Endothelial cell (in vitro differentiated cells): ENCODE results near the gene PERM1. TPM values are rescaled to one million over a fixed set of nuclear protein-coding genes. Genes with fewer than 3 reads are reported as not detected.

Source experiments
- DNase-seq: peaks from one replicate; pipeline ENCODE4 v3.0.0; 2021; ENCODE audit warnings: low spot score
- H3K27ac Mint-ChIP-seq: one replicate; pipeline ENCODE4 v1.8.0; 2021; ENCODE audit warnings: mixed read lengths, inconsistent platforms; ENCODE audit not compliant: unreplicated experiment
- H3K27me3 Mint-ChIP-seq: one replicate; pipeline ENCODE4 v1.8.0; 2021; ENCODE audit warnings: mild to moderate bottlenecking, moderate library complexity, mixed read lengths, inconsistent platforms; ENCODE audit not compliant: unreplicated experiment
- H3K36me3 Mint-ChIP-seq: one replicate; pipeline ENCODE4 v1.8.0; 2021; ENCODE audit warnings: mild to moderate bottlenecking, low read depth, mixed read lengths, inconsistent platforms; ENCODE audit not compliant: unreplicated experiment
- H3K4me1 Mint-ChIP-seq: one replicate; pipeline ENCODE4 v1.8.0; 2021; ENCODE audit warnings: mild to moderate bottlenecking, mixed read lengths, inconsistent platforms; ENCODE audit not compliant: unreplicated experiment
- H3K4me3 Mint-ChIP-seq: one replicate; pipeline ENCODE4 v1.8.0; 2021; ENCODE audit warnings: mild to moderate bottlenecking, mixed read lengths, inconsistent platforms; ENCODE audit not compliant: unreplicated experiment
- H3K9me3 Mint-ChIP-seq: one replicate; pipeline ENCODE4 v1.8.0; 2021; ENCODE audit warnings: mixed read lengths, inconsistent platforms; ENCODE audit not compliant: unreplicated experiment
- CTCF ChIP-seq: fragments of 200-600 bp; sonication (generic); IDR thresholded peaks from one replicate; pipeline ENCODE4 v1.5.0; 2021; ENCODE audit warnings: antibody characterized with exemption; ENCODE audit not compliant: unreplicated experiment
- total RNA-seq: library from RNA; stranded (reverse); fragmentation: NEBNext Ultra II Directional; extraction: Animal tissue kit (Norgen Biotek cat#: 25700); gene quantifications from one replicate; pipeline ENCODE4 v1.2.1, GENCODE V29; 2021; ENCODE audit not compliant: unreplicated experiment

PERM1 gene
- total RNA-seq, 1 donor from 2014 or later = not detected

DNA sequence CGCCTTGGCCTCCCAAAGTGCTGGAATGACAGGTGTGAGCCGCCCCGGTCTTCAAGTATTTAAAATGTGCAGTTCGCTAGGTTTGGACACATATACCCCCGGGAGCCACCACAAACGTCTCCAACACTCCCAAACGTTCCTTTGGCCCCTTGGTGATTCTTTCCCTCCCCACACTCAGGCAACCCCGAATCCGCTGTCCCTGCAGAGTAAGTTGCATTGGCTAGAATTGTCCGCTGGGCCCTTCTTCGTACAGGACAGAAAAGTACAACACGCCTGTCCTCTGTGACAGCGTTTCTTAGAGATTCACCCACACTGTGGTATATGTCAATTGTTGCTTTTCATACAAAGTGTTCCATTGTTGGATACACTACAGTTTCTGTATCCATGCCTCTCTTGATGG, 3.2 kb upstream of the PERM1 start:
- Mint-ChIP-seq H3K36me3 (peaks cover 4% of the 10 kb centered on the region), H3K4me3 (no peak overlapping the region), H3K4me1 (no peaks in the 10 kb centered on the region), H3K9me3 (no peaks in the 10 kb centered on the region), H3K27me3 (peaks cover 15% of the 10 kb centered on the region), H3K27ac (no peak overlapping the region)
- TF ChIP-seq CTCF = no peak
- DNase-seq = no peak

DNA sequence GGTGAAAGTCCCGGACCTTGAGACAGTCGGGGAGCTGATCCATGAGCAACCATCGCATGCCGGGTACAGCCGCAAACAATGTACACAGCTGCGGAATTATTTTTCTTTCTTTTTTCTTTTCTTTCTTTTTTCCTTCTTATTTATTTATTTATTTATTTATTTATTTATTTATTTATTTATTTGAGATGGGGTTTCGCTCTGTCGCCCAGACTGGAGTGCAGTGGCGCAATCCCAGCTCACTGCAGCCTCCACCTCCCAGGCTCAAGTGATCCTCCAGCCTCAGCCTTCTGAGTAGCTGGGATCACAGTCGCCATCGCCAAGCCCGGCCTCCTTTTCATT, 2.6 kb upstream of the PERM1 start:
- Mint-ChIP-seq H3K27ac (no peak overlapping the region), H3K36me3 (peaks cover 4% of the 10 kb centered on the region), H3K4me3 (no peak overlapping the region), H3K27me3 (peaks cover 18% of the 10 kb centered on the region), H3K4me1 (no peaks in the 10 kb centered on the region), H3K9me3 (no peaks in the 10 kb centered on the region)
- no peak for TF ChIP-seq CTCF
- DNase-seq = no peak

DNA sequence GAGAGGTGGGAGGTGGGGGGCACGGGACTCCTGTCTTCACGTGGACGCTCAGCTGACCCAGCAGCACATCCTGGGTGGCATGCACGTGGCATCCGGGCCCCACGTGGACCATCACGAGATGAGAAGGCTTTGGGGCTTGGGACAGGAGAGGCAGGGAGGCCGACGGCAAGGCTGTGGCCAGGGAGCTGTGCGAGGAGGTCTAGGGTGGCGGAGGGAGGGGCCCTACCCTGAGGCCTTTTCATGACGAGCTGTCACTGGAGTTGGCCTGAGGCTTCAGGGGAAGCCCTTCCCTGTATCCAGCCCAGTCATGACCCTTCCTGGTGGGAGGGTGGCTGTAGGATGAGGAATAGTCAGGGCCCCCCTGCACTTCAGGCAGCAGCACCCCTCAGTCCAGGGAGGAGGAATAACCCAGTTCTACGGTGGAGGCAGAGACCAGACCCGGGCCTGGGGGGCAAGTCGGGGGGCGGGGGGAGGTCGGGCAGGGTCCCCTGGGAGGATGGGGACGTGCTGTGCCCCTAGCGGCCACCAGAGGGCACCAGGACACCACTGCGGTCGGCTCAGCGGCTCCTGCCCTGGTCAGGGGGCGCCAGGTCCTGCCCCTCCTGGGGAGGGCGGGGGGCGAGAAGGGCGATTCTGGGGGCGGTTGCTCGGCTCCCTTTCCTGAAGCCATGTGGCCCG, 2.0 kb upstream of the PERM1 start:
- Mint-ChIP-seq H3K9me3 (no peaks in the 10 kb centered on the region), H3K27ac (no peak overlapping the region), H3K4me3 (no peak overlapping the region), H3K4me1 (no peaks in the 10 kb centered on the region), H3K27me3 (peaks cover 18% of the 10 kb centered on the region), H3K36me3 (peaks cover 4% of the 10 kb centered on the region)
- TF ChIP-seq CTCF = peak; percentile 88
- DNase-seq = peak; percentile 74

GRCh38 chr1:982765-983436, 1.0 kb upstream of the PERM1 start:
- peaks cover 3% of the 10 kb centered on the region for H3K4me1 Mint-ChIP-seq
- no peak for DNase-seq
- H3K27ac Mint-ChIP-seq = peak overlapping the region; percentile 7
- H3K9me3 Mint-ChIP-seq = no peaks in the 10 kb centered on the region
- no peak for TF ChIP-seq CTCF
- peaks cover 7% of the 10 kb centered on the region for H3K36me3 Mint-ChIP-seq
- H3K4me3 Mint-ChIP-seq = peak overlapping the region; percentile 13
- H3K27me3 Mint-ChIP-seq = peaks cover 16% of the 10 kb centered on the region

- H3K27ac Mint-ChIP-seq = no peak overlapping the region
- H3K9me3 Mint-ChIP-seq = no peaks in the 10 kb centered on the region
- TF ChIP-seq CTCF = no peak
- H3K4me3 Mint-ChIP-seq = no peak overlapping the region
- peaks cover 7% of the 10 kb centered on the region for H3K36me3 Mint-ChIP-seq
- peaks cover 3% of the 10 kb centered on the region for H3K4me1 Mint-ChIP-seq
- no peak for DNase-seq
- H3K27me3 Mint-ChIP-seq = peaks cover 13% of the 10 kb centered on the region
Measured at GRCh38 chr1:981491-981954, 370 bp downstream of the PERM1 start.
